ENCODE results near the gene NCAM1.

The NCAM1 gene

GRCh38 chr11:113277907-113278306 is 316.7 kb downstream of the NCAM1 start:
- no CpG with 5 or more reads among the region's 5 CpGs for WGBS, 2 experiments (ENCODE audit: insufficient coverage in 2 of 2)
- no peak overlapping the region for H3K27ac ChIP-seq (ENCODE audit: low read depth, low read length, severe bottlenecking)
- no peaks in the 10 kb centered on the region for H3K4me1 ChIP-seq (ENCODE audit: control insufficient read depth, insufficient read depth, low read length, poor library complexity, severe bottlenecking)
- peaks cover 3% of the 10 kb centered on the region for H3K36me3 ChIP-seq (ENCODE audit: control insufficient read depth, insufficient read depth, low read length)
- no peaks in the 10 kb centered on the region for H3K9me3 ChIP-seq (ENCODE audit: control insufficient read depth, low read length)
- H3K4me3 ChIP-seq (ENCODE audit: extremely low read depth, insufficient read depth, low read length, poor library complexity, severe bottlenecking) = no peak overlapping the region

- Histone ChIP-seq H3K36me3 (ENCODE audit: control insufficient read depth, insufficient read depth, low read length) (peaks cover 3% of the 10 kb centered on the region), H3K9me3 (ENCODE audit: control insufficient read depth, low read length) (no peaks in the 10 kb centered on the region)
- WGBS, 2 experiments (ENCODE audit: insufficient coverage in 2 of 2) = 93% methylated on average over 5 to 7 of the region's 9 CpGs
Observed at GRCh38 chr11:113278481-113278880, 317.3 kb downstream of the NCAM1 start.

GRCh38 chr11:113278925-113279324 is 317.7 kb downstream of the NCAM1 start:
- H3K4me1 ChIP-seq (ENCODE audit: control insufficient read depth, insufficient read depth, low read length, poor library complexity, severe bottlenecking) = no peaks in the 10 kb centered on the region
- no peak overlapping the region for H3K27ac ChIP-seq (ENCODE audit: low read depth, low read length, severe bottlenecking)
- 85 to 100% methylated on average over 3 of the region's 4 CpGs for WGBS, 2 experiments (ENCODE audit: insufficient coverage in 2 of 2)
- no peaks in the 10 kb centered on the region for H3K9me3 ChIP-seq (ENCODE audit: control insufficient read depth, low read length)
- H3K36me3 ChIP-seq (ENCODE audit: control insufficient read depth, insufficient read depth, low read length) = peaks cover 3% of the 10 kb centered on the region
- H3K4me3 ChIP-seq (ENCODE audit: extremely low read depth, insufficient read depth, low read length, poor library complexity, severe bottlenecking) = no peak overlapping the region

More at GRCh38 chr11:113278481-113278880, 317.3 kb downstream of the NCAM1 start:
- Histone ChIP-seq H3K4me3 (ENCODE audit: extremely low read depth, insufficient read depth, low read length, poor library complexity, severe bottlenecking) (no peak overlapping the region), H3K27ac (ENCODE audit: low read depth, low read length, severe bottlenecking) (no peak overlapping the region), H3K4me1 (ENCODE audit: control insufficient read depth, insufficient read depth, low read length, poor library complexity, severe bottlenecking) (no peaks in the 10 kb centered on the region)

GRCh38 chr11:113279591-113279990 is 318.4 kb downstream of the NCAM1 start:
- WGBS, 2 experiments (ENCODE audit: insufficient coverage in 2 of 2) = 86 to 100% methylated on average over 1 of the region's 3 CpGs
- no peaks in the 10 kb centered on the region for H3K9me3 ChIP-seq (ENCODE audit: control insufficient read depth, low read length)
- H3K27ac ChIP-seq (ENCODE audit: low read depth, low read length, severe bottlenecking) = no peak overlapping the region
- no peaks in the 10 kb centered on the region for H3K4me1 ChIP-seq (ENCODE audit: control insufficient read depth, insufficient read depth, low read length, poor library complexity, severe bottlenecking)
- H3K36me3 ChIP-seq (ENCODE audit: control insufficient read depth, insufficient read depth, low read length) = peaks cover 3% of the 10 kb centered on the region
- H3K4me3 ChIP-seq (ENCODE audit: extremely low read depth, insufficient read depth, low read length, poor library complexity, severe bottlenecking) = no peak overlapping the region

- 94 to 96% methylated on average over 2 of the region's 2 CpGs for WGBS, 2 experiments (ENCODE audit: insufficient coverage in 2 of 2)
- Histone ChIP-seq H3K27ac (ENCODE audit: low read depth, low read length, severe bottlenecking) (no peak overlapping the region), H3K4me1 (ENCODE audit: control insufficient read depth, insufficient read depth, low read length, poor library complexity, severe bottlenecking) (no peaks in the 10 kb centered on the region), H3K4me3 (ENCODE audit: extremely low read depth, insufficient read depth, low read length, poor library complexity, severe bottlenecking) (no peak overlapping the region), H3K9me3 (ENCODE audit: control insufficient read depth, low read length) (no peaks in the 10 kb centered on the region), H3K36me3 (ENCODE audit: control insufficient read depth, insufficient read depth, low read length) (no peaks in the 10 kb centered on the region)
Observed at GRCh38 chr11:113281052-113281725, 320.0 kb downstream of the NCAM1 start.

GRCh38 chr11:113282898-113283437 is 321.7 kb downstream of the NCAM1 start:
- WGBS, 2 experiments (ENCODE audit: insufficient coverage in 2 of 2) = 73 to 80% methylated on average over 2 to 3 of the region's 3 CpGs

GRCh38 chr11:113283881-113284280 is 322.7 kb downstream of the NCAM1 start:
- Histone ChIP-seq H3K36me3 (ENCODE audit: control insufficient read depth, insufficient read depth, low read length) (no peaks in the 10 kb centered on the region), H3K4me3 (ENCODE audit: extremely low read depth, insufficient read depth, low read length, poor library complexity, severe bottlenecking) (no peak overlapping the region), H3K27ac (ENCODE audit: low read depth, low read length, severe bottlenecking) (no peak overlapping the region), H3K4me1 (ENCODE audit: control insufficient read depth, insufficient read depth, low read length, poor library complexity, severe bottlenecking) (no peaks in the 10 kb centered on the region), H3K9me3 (ENCODE audit: control insufficient read depth, low read length) (no peaks in the 10 kb centered on the region)
- WGBS, 2 experiments (ENCODE audit: insufficient coverage in 2 of 2) = 86 to 89% methylated on average over 2 of the region's 2 CpGs

More at GRCh38 chr11:113282898-113283437, 321.7 kb downstream of the NCAM1 start:
- Histone ChIP-seq H3K36me3 (ENCODE audit: control insufficient read depth, insufficient read depth, low read length) (no peaks in the 10 kb centered on the region), H3K9me3 (ENCODE audit: control insufficient read depth, low read length) (no peaks in the 10 kb centered on the region), H3K4me1 (ENCODE audit: control insufficient read depth, insufficient read depth, low read length, poor library complexity, severe bottlenecking) (no peaks in the 10 kb centered on the region), H3K27ac (ENCODE audit: low read depth, low read length, severe bottlenecking) (no peak overlapping the region), H3K4me3 (ENCODE audit: extremely low read depth, insufficient read depth, low read length, poor library complexity, severe bottlenecking) (no peak overlapping the region)

- no peaks in the 10 kb centered on the region for H3K9me3 ChIP-seq (ENCODE audit: control insufficient read depth, low read length)
- 95 to 100% methylated on average over 1 to 3 of the region's 3 CpGs for WGBS, 2 experiments (ENCODE audit: insufficient coverage in 2 of 2)
- H3K4me3 ChIP-seq (ENCODE audit: extremely low read depth, insufficient read depth, low read length, poor library complexity, severe bottlenecking) = no peak overlapping the region
- no peak overlapping the region for H3K27ac ChIP-seq (ENCODE audit: low read depth, low read length, severe bottlenecking)
- H3K36me3 ChIP-seq (ENCODE audit: control insufficient read depth, insufficient read depth, low read length) = no peaks in the 10 kb centered on the region
- H3K4me1 ChIP-seq (ENCODE audit: control insufficient read depth, insufficient read depth, low read length, poor library complexity, severe bottlenecking) = no peaks in the 10 kb centered on the region
Observed at GRCh38 chr11:113286009-113286408, 324.8 kb downstream of the NCAM1 start.

GRCh38 chr11:113286509-113287497 is 325.6 kb downstream of the NCAM1 start:
- Histone ChIP-seq H3K9me3 (ENCODE audit: control insufficient read depth, low read length) (no peaks in the 10 kb centered on the region), H3K4me3 (ENCODE audit: extremely low read depth, insufficient read depth, low read length, poor library complexity, severe bottlenecking) (no peak overlapping the region), H3K4me1 (ENCODE audit: control insufficient read depth, insufficient read depth, low read length, poor library complexity, severe bottlenecking) (no peaks in the 10 kb centered on the region), H3K36me3 (ENCODE audit: control insufficient read depth, insufficient read depth, low read length) (no peaks in the 10 kb centered on the region), H3K27ac (ENCODE audit: low read depth, low read length, severe bottlenecking) (no peak overlapping the region)
- WGBS, 2 experiments (ENCODE audit: insufficient coverage in 2 of 2) = 98 to 100% methylated on average over 6 of the region's 11 CpGs

- Histone ChIP-seq H3K36me3 (ENCODE audit: control insufficient read depth, insufficient read depth, low read length) (no peaks in the 10 kb centered on the region), H3K27ac (ENCODE audit: low read depth, low read length, severe bottlenecking) (no peak overlapping the region), H3K4me3 (ENCODE audit: extremely low read depth, insufficient read depth, low read length, poor library complexity, severe bottlenecking) (no peak overlapping the region), H3K4me1 (ENCODE audit: control insufficient read depth, insufficient read depth, low read length, poor library complexity, severe bottlenecking) (no peaks in the 10 kb centered on the region), H3K9me3 (ENCODE audit: control insufficient read depth, low read length) (no peaks in the 10 kb centered on the region)
- 91 to 92% methylated on average over 2 of the region's 3 CpGs for WGBS, 2 experiments (ENCODE audit: insufficient coverage in 2 of 2)
Observed at GRCh38 chr11:113287801-113288200, 326.6 kb downstream of the NCAM1 start.
